GM21825 (cell line): ENCODE results near the gene SLX9.

Experiments used
- ATAC-seq: cut with Tn5 transposase; IDR thresholded peaks from one replicate; pipeline ENCODE4 v1.9.1; 2021; ENCODE audit warnings: mild to moderate bottlenecking, moderate library complexity; ENCODE audit not compliant: unreplicated experiment

The SLX9 gene

GRCh38 chr21:44957901-44958451 is 18.1 kb downstream of the SLX9 start:
- ATAC-seq = no peak

GRCh38 chr21:44958471-44959191 is 18.8 kb downstream of the SLX9 start:
- no peak for ATAC-seq

- ATAC-seq = no peak
Observed at GRCh38 chr21:44959376-44960091, 19.7 kb downstream of the SLX9 start.

DNA sequence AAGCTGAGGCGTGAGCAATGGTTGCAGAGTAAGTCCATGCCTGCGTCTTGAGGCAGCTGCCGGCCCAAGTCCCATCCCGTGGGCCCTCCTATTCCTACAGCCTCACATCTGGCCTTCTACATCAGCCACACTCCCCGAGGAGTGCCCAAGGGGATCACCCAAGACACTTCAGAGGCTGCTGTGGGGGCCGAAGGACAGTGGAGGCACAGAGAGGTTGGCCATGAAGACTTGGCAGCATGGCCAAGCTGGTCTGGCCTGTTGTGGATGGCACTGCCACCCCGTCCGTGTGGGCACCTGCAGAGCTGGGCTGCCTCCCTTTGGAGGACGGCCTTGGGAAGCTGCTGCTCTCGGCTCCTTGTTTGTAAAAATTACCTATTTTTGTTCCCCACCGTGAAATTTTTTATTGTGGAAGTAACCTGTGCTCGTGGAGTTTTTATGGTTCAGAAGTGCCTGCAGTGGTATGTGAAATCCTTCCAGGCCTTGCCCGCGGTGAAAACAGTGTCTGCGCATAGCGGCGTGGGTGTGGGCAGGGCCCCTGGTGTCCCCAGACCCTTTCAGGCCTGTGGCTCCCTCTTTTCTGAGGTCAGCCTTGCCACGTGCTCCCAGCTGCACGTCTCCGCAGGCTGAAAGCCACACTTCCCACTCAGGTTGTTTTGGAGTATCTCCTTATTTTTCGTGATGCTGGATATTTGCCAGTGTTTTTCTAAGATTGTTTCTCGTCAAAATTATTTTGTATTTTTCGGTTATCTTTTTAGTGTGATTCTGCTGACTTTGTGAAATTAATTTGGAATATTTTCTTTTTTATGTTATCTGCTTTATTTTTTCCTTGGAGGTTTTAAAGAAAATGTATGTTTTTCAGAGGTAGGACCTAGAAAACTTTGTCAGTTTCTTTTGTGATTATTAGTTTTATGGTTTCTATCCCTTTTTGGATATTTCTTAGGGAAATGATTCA is 20.6 kb downstream of the SLX9 start:
- no peak for ATAC-seq

DNA sequence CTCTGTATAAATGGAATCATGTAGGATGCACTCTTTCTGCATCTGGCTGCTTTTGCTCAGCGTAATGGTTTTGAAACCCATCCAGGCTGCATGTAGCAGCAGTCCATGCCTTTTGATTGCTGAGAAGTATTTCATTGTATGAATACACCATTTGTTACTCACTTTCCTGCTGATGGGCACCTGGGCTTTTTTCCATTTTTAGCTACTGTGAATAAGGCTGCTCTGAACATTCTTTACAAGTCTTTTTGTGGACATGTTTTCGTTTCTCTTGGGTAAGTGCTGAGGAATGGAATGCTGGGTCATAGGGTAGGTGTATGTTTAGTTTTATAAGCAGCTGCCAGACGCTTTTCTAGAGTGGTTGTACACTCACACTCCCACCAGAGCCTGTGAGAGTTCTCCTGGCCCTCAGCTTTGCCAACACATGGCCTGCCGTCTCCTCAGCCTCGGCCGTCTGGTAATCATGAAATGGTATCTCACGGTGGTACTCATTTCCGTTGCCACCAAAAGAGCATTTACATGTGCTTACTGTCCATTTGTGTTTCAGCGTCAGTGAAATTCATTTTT is 22.7 kb downstream of the SLX9 start:
- no peak for ATAC-seq

DNA sequence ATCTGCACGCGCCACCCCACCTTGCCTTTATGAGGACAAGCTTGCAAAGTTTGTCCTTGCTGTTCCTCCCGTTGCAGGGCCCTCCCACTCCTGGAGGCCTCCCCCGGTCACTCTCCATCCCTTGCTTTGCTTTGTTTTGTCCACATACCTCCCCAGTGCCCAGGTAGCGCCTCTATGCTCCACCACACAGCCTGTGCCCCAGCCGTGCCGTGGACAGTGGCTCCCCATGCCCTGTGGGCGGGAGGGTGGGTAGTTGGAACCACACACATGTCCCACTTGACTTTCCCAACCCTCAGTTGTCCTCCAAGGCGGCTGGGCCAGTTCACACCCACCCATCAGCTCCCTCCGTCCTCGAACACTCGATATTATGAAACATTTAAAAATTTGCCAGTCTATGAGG is 24.6 kb downstream of the SLX9 start:
- ATAC-seq = no peak

GRCh38 chr21:44965251-44966022 is 25.6 kb downstream of the SLX9 start:
- no peak for ATAC-seq

- ATAC-seq = no peak
Observed at GRCh38 chr21:44966135-44967081, 26.6 kb downstream of the SLX9 start.

DNA sequence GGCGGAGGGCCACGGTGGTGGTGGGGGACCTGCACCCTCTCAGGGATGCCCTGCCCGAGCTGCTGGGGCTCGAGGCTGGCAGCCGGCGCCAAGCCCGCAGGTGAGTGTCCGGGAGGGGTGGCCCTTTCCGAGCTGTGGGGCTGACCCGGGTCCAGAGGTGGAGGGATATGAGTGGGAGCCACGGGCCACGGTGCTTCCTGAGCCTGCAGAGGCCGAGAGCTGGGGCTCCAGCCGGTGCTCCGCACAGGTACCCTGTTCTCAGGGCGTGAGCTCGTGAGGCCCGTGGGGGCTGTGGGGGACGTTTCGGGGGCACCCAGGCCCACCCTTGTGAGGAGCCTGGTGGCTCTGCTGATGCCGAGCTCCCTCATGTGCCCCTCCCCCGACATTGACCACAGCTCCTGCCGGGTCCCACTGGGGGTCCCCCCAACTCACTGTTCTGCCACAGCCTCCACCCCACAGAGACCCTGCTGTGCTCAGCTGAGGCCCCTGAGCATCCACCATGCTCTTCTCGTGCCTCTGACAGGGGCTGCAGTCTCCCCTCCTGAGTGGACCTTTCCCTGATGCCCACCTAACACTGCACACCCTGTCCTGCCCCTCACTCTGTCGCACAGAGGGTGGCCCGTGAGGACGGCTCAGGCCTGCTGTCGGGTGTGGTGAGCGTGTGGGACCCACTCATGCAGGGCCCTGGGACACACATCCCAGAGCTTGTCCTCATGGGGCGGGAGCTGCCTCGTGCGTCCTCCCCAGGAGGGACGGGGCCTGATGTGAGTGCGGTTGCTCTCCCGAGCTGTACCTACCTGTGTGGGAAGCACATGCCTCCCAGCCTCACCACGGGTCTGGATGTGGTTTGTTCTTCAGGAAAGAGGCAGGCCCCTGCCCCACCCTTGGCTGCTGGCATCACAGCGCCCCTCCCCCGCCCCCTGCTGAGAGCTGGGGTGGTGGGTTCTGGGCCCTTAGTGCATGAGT is 27.5 kb downstream of the SLX9 start:
- ATAC-seq = no peak

DNA sequence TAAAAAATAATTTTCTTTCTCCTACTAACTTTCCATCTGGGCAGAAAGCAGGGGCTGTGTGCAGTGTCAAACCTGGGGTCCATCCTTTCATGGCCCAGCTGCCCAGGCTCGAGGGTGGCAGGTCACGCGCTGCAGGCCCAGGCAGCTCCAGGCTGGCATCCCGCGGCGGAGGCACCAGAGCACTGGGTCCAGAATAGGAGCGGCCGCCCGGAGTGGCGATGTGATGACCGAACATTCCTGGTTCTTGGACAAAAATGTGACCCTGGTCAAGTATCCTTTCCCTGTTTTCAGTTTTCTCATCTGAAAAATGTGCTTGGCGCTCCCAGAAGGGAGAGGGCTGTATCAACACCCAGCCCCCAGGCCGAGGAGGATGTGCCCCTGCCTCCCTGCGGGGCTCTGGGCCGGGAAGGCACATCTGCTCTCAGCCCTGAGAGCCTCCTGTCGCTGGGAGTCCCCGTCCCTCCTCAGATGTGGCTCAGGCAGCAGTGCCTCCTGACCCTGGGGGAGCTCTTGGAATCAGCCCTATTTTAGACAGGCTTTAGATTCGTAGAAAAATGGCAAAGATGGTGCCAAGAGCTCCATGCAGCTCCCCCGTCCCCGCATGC is 29.3 kb downstream of the SLX9 start:
- ATAC-seq = no peak

GRCh38 chr21:44969931-44970755 is 30.3 kb downstream of the SLX9 start:
- ATAC-seq = no peak

- no peak for ATAC-seq
Observed at GRCh38 chr21:44970766-44971671, 31.2 kb downstream of the SLX9 start.

- ATAC-seq = no peak
Observed at GRCh38 chr21:44971672-44971995, 31.8 kb downstream of the SLX9 start.

- ATAC-seq = no peak
Observed at GRCh38 chr21:44972301-44972814, 32.5 kb downstream of the SLX9 start.

DNA sequence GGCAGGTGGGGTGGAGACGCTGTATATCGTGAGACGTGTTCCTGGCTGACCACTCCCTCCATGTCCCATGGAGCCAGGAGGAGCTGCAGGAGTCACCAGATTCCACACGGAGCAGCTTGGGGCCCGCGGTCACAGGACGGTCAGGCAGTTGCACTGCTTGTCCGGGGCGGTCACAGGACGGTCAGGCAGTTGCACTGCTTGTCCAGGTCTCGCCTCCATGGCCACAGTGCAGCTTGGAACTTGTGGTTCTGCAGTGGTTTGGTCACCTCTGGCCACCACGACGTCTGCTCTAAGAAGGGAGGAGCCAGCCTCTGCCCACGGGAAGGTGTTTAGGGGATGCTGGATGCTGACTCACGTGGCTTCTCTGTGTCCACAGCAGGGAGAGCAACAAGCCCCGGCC is 33.0 kb downstream of the SLX9 start:
- ATAC-seq = no peak
